AG09319 (cell line): Measurements from ENCODE around the gene ATP6V0E2.

Experiments used
- DNase-seq: peaks from one replicate; pipeline ENCODE4 v3.0.0-alpha.2; 2010; ENCODE audit warnings: low read depth; ENCODE audit errors: extremely low read depth
- TF ChIP-seq, protein P1 (sequence below): IDR thresholded peaks from 2 replicates; pipeline ENCODE4 v1.5.1; 2011; ENCODE audit warnings: low read depth, mild to moderate bottlenecking, inconsistent platforms, low read length, moderate library complexity

Gene ATP6V0E2

GRCh38 chr7:149859876-149860275 lies 13.9 kb upstream of the ATP6V0E2 start:
- DNase-seq, result no peak
- TF ChIP-seq, protein P1, sequence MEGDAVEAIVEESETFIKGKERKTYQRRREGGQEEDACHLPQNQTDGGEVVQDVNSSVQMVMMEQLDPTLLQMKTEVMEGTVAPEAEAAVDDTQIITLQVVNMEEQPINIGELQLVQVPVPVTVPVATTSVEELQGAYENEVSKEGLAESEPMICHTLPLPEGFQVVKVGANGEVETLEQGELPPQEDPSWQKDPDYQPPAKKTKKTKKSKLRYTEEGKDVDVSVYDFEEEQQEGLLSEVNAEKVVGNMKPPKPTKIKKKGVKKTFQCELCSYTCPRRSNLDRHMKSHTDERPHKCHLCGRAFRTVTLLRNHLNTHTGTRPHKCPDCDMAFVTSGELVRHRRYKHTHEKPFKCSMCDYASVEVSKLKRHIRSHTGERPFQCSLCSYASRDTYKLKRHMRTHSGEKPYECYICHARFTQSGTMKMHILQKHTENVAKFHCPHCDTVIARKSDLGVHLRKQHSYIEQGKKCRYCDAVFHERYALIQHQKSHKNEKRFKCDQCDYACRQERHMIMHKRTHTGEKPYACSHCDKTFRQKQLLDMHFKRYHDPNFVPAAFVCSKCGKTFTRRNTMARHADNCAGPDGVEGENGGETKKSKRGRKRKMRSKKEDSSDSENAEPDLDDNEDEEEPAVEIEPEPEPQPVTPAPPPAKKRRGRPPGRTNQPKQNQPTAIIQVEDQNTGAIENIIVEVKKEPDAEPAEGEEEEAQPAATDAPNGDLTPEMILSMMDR, result no peak

DNA sequence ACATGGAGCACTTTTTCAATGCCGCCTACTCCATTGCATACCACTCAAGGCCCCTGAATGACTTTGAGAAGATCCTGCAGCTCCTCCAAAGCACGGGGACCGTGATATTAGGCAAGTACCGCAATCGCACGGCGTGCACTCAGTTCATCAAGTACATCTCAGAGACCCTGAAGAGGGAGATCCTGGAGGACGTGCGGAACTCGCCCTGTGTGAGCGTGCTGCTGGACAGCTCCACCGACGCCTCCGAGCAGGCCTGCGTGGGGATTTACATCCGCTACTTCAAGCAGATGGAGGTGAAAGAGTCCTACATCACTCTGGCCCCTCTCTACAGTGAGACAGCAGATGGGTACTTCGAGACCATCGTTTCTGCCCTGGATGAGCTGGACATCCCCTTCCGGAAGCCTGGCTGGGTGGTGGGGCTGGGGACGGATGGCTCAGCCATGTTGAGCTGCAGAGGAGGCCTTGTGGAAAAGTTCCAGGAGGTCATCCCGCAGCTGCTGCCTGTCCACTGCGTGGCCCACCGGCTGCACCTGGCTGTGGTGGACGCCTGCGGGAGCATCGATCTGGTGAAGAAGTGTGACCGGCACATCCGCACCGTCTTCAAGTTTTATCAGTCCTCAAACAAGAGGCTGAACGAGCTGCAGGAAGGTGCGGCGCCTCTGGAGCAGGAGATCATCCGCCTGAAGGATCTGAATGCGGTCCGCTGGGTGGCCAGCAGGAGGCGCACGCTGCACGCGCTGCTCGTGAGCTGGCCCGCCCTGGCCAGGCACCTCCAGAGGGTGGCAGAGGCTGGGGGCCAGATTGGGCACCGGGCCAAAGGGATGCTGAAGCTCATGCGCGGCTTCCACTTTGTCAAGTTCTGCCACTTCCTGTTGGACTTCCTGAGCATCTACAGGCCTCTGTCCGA lies 12.7 kb upstream of the ATP6V0E2 start:
- no peak for DNase-seq
- TF ChIP-seq, protein P1, result peak; percentile 27

DNA sequence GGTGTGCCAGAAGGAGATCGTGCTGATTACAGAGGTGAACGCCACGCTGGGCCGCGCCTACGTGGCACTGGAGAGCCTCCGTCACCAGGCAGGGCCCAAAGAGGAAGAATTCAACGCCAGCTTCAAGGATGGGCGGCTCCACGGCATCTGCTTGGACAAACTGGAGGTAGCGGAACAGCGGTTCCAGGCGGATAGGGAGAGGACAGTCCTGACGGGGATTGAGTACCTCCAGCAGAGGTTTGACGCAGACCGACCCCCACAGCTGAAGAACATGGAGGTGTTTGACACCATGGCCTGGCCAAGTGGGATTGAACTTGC lies 12.1 kb upstream of the ATP6V0E2 start:
- TF ChIP-seq, protein P1, result no peak

GRCh38 chr7:149862156-149862555 lies 11.6 kb upstream of the ATP6V0E2 start:
- DNase-seq, result no peak
- TF ChIP-seq, protein P1, result no peak

More for the DNA sequence above, 12.1 kb upstream of the ATP6V0E2 start:
- DNase-seq, result no peak

DNA sequence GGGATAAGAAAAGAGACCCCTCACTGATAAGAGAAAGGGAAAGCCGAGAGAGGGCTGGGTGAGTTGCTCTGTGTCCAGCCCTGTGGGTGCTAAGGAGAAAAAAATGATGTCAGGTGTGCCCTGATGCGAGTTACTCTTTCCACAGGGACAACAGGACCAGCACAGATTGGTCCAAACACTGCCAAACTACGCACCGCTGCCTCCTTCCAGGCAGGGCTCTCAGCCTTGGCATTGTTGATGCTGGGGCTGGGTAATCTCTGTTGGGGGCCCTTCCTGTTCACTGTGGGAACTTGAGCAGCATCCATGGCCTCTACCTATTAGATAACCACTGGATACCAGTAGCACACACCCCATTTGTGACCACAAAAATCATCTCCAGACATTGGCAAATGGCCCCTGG lies 10.3 kb upstream of the ATP6V0E2 start:
- TF ChIP-seq, protein P1, result no peak
- DNase-seq, result no peak

- DNase-seq, result no peak
- TF ChIP-seq, protein P1, result no peak
Measured at GRCh38 chr7:149864023-149864422, 9.7 kb upstream of the ATP6V0E2 start.

GRCh38 chr7:149864751-149865150 lies 9.0 kb upstream of the ATP6V0E2 start:
- TF ChIP-seq, protein P1, result no peak

More at GRCh38 chr7:149864751-149865150, 9.0 kb upstream of the ATP6V0E2 start:
- DNase-seq, result no peak
